ENCODE measurements around the gene FLG2. TPM values are rescaled to one million over a fixed set of nuclear protein-coding genes. Genes with fewer than 3 reads are reported as not detected.

The FLG2 gene
- total and polyA plus RNA-seq, 2 of the 8 experiments (the other 6 are each of a cell fraction or from before 2014, with no cell fraction given): not detected

DNA sequence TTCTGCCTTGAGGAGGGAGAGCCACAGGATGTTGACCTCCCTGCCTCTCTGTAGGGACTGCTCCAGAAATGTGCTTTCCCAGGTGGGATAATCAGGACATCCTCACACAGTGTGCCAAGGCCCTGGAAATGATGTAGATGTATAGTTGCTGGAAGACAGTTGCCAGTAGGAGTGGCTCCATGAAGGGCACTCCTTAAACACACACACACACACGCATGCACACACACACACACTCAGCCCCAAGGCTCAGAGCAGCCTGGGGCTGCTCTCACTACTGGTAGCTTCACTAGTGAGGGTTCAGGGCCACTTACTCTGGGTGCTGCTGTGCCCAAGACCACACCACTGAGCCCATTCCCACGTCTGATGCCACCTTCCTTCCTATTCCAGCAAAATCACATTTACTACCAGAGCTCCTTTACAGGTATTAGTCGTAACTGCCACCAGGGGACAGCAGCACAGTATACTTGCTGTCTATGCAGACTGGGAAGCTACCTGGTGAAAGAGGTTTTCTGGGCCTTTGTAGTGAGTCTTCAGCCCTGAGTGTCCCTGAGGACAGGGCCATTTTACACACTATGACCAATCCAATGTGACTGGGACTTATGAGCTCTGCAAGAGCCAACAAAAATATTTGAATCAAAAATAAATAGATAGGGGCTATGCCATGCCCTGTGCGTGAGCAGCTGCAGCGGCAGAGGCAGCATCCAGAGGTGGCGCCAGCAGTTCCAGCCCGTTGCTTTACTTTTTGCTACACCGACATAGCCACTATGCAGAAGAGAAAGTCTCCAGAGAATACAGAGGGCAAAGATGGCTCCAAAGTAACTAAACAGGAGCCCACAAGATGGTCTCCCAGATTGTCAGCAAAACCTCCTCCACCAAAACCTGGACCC lies 39.2 kb upstream of the FLG2 start (continued):
- no peak for TF ChIP-seq MAX (IDR thresholded peaks at IDR 0.05)
- TF ChIP-seq, protein P1, sequence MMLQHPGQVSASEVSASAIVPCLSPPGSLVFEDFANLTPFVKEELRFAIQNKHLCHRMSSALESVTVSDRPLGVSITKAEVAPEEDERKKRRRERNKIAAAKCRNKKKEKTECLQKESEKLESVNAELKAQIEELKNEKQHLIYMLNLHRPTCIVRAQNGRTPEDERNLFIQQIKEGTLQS (IDR thresholded peaks at IDR 0.05; ENCODE audit: insufficient read depth, low read depth, low read length): no peak
- TF ChIP-seq EP300 (IDR thresholded peaks at IDR 0.05; ENCODE audit: borderline replicate concordance in 1 of 2, low read depth in 2 of 2, low read length in 2 of 2): no peak
- TF ChIP-seq SP4 (IDR thresholded peaks at IDR 0.05; ENCODE audit: low read length): no peak
- TF ChIP-seq TBP (IDR thresholded peaks at IDR 0.05; ENCODE audit: low read depth, low read length): no peak
